HepG2 (cell line): Measurements from ENCODE around the gene LHX5. TPM values are rescaled to one million over a fixed set of nuclear protein-coding genes. Genes with fewer than 3 reads are reported as not detected.

ENCODE experiments used
- DR1 ChIP-seq: sonication (generic); formaldehyde crosslinking; IDR thresholded peaks from 2 replicates; pipeline ENCODE4 v1.8.0; 2021; ENCODE audit warnings: mild to moderate bottlenecking, missing genetic modification reagents, inconsistent platforms
- EEA1 ChIP-seq: sonication (generic); formaldehyde crosslinking; IDR thresholded peaks from 2 replicates; pipeline ENCODE4 v1.5.1; 2020; ENCODE audit warnings: mild to moderate bottlenecking, missing genetic modification reagents, borderline replicate concordance
- ETV5 ChIP-seq: IDR thresholded peaks from 2 replicates; pipeline ENCODE4 v1.6.1; 2018; ENCODE audit warnings: missing biosample characterization, missing genetic modification reagents, inconsistent platforms, borderline replicate concordance
- GTF2F1 ChIP-seq: fragments of 150-350 bp; IDR thresholded peaks from 2 replicates; pipeline ENCODE4 v1.6.1; 2014; ENCODE audit warnings: low read length
- MAF1 ChIP-seq: sonication (generic); formaldehyde crosslinking; IDR thresholded peaks from 2 replicates; pipeline ENCODE4 v1.5.0; 2020; ENCODE audit warnings: missing genetic modification reagents, borderline replicate concordance
- PPARG ChIP-seq: conservative IDR thresholded peaks from 2 replicates; pipeline ENCODE4 v1.6.1; 2016; ENCODE audit warnings: missing biosample characterization, missing genetic modification reagents
- RFXANK ChIP-seq: IDR thresholded peaks from 2 replicates; pipeline ENCODE4 v1.6.1; 2016
- SALL2 ChIP-seq: sonication (generic); formaldehyde crosslinking; IDR thresholded peaks from 2 replicates; pipeline ENCODE4 v1.8.1; 2023; ENCODE audit warnings: mild to moderate bottlenecking, missing genetic modification reagents, inconsistent platforms
- TBX2 ChIP-seq: sonication (generic); formaldehyde crosslinking; IDR thresholded peaks from 2 replicates; pipeline ENCODE4 v1.5.0; 2020; ENCODE audit warnings: missing genetic modification reagents, mild to moderate bottlenecking, borderline replicate concordance
- XBP1 ChIP-seq: sonication (generic); formaldehyde crosslinking; IDR thresholded peaks from 2 replicates; pipeline ENCODE4 v1.5.0; 2020; ENCODE audit warnings: missing genetic modification reagents
- ZBTB3 ChIP-seq: sonication (generic); formaldehyde crosslinking; IDR thresholded peaks from 2 replicates; pipeline ENCODE4 v1.4.0; 2020; ENCODE audit warnings: low read depth, mild to moderate bottlenecking, moderate library complexity, missing genetic modification reagents, borderline replicate concordance
- ZNF232 ChIP-seq: sonication (generic); formaldehyde crosslinking; IDR thresholded peaks from 2 replicates; pipeline ENCODE4 v1.4.0; 2020; ENCODE audit warnings: missing genetic modification reagents, borderline replicate concordance
- ZNF256 ChIP-seq: sonication (generic); formaldehyde crosslinking; conservative IDR thresholded peaks from 2 replicates; pipeline ENCODE4 v1.4.0; 2020; ENCODE audit warnings: missing genetic modification reagents
- ZNF563 ChIP-seq: sonication (generic); formaldehyde crosslinking; IDR thresholded peaks from 2 replicates; pipeline ENCODE4 v1.8.0; 2022; ENCODE audit warnings: mild to moderate bottlenecking, moderate library complexity, missing genetic modification reagents
- ZNF768 ChIP-seq: sonication (generic); formaldehyde crosslinking; IDR thresholded peaks from 2 replicates; pipeline ENCODE4 v1.4.0; 2020; ENCODE audit warnings: missing genetic modification reagents
- ZNF773 ChIP-seq: sonication (generic); formaldehyde crosslinking; IDR thresholded peaks from 2 replicates; pipeline ENCODE4 v1.4.0; 2020; ENCODE audit warnings: missing genetic modification reagents, borderline replicate concordance
- polyA plus RNA-seq, 8 experiments: library from polyadenylated mRNA; depleted of rRNA in 3 of 8; stranded (reverse) in 7 of 8; unstranded in 1 of 8; fragments of >200 nt; fragmentation: Illumina TruSeq in 4 of 8; extraction: Trizol in 4 of 8; gene quantifications; 2 replicates each; pipeline versions ENCODE4 v1.2.1 to v1.2.3, GENCODE V29; 2011 to 2016; ENCODE audit warnings: low read depth in 4 of 8, missing spikeins in 1 of 8, mixed read lengths in 1 of 8; ENCODE audit not compliant: insufficient read depth in 1 of 8
- total RNA-seq, 5 experiments: library from RNA; depleted of rRNA; stranded (reverse); fragments of >200 nt; fragmentation: Illumina TruSeq; extraction: Trizol; gene quantifications; 2 replicates each; pipeline ENCODE4 v1.2.3, GENCODE V29; 2016; ENCODE audit warnings: low read depth in 1 of 5
- TF ChIP-seq, protein P1 (sequence below): sonication (generic); formaldehyde crosslinking; conservative IDR thresholded peaks from 2 replicates; pipeline ENCODE4 v1.4.0; 2020; ENCODE audit warnings: missing genetic modification reagents
- TF ChIP-seq, protein P2 (sequence below): sonication (generic); formaldehyde crosslinking; IDR thresholded peaks from 2 replicates; pipeline ENCODE4 v1.4.0; 2020; ENCODE audit warnings: missing genetic modification reagents, borderline replicate concordance
- TF ChIP-seq, protein P3 (sequence below): fragments of 450-650 bp; IDR thresholded peaks from 2 replicates; pipeline ENCODE4 v1.6.1; 2017
- TF ChIP-seq, protein P4 (sequence below): sonication (generic); formaldehyde crosslinking; conservative IDR thresholded peaks from 2 replicates; pipeline ENCODE4 v1.8.0; 2022; ENCODE audit warnings: low read depth, missing genetic modification reagents

Gene LHX5
- total and polyA plus RNA-seq, 2 of the 13 experiments (the other 11 are each of a cell fraction or from before 2014, with no cell fraction given): not detected

DNA sequence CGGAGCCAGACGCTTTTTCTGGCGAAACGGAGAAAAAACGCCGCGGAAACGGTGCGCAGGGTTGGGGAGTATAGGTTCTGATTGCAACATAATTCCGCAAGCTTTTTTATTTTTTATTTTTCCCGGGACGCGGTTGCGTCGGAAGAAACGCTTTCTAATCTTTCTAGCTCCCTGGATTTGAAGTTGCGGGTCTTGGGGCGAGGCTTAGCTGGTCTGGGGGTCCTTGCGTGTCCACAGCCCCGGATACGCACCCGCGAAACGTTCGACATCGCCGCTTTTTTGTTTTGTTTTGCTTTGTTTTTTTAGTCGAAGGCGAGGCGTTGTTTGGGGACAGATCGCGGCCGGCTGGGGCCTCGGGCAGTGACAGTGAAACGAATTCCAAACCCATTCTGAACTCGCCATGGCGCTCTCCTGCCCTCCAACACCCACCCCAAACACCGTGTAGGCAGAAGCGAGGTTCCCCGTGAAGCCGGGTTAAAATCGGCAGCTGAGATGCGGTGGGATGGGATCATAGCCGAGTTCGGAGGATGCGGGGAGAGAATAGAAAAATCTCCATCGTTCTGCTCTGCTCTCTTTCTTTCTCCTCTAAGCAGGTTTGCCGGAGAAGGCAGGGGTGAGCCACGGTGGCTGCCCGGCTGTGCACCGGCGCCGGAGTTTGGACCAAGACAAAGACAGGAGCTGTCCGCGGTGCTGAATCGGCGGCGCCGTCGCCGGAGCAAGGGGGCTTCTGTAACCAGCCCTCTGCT, 8.1 kb upstream of the LHX5 start (continued):
- TF ChIP-seq, protein P1, sequence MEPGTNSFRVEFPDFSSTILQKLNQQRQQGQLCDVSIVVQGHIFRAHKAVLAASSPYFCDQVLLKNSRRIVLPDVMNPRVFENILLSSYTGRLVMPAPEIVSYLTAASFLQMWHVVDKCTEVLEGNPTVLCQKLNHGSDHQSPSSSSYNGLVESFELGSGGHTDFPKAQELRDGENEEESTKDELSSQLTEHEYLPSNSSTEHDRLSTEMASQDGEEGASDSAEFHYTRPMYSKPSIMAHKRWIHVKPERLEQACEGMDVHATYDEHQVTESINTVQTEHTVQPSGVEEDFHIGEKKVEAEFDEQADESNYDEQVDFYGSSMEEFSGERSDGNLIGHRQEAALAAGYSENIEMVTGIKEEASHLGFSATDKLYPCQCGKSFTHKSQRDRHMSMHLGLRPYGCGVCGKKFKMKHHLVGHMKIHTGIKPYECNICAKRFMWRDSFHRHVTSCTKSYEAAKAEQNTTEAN (CRISPR knock-in tag): peak; percentile 73; the same call in 1 of the 2 replicates
- TF ChIP-seq ZBTB3 (CRISPR knock-in tag) (no peak), ZNF773 (CRISPR knock-in tag) (peak; percentile 95), MAF1 (no peak), SALL2 (CRISPR knock-in tag) (0 out of 2 replicates have a peak, but pooled peaks have one; percentile 57), ZNF563 (CRISPR knock-in tag) (peak; percentile 79), PPARG (CRISPR knock-in tag) (0 out of 2 replicates have a peak, but pooled peaks have one; percentile 41), ZNF232 (CRISPR knock-in tag) (peak; percentile 86; the same call in 1 of the 2 replicates), ETV5 (CRISPR knock-in tag) (peak; percentile 22; the same call in 1 of the 2 replicates), TBX2 (no peak), GTF2F1 (no peak), EEA1 (CRISPR knock-in tag) (no peak), RFXANK (CRISPR knock-in tag) (no peak), ZNF256 (CRISPR knock-in tag) (peak; percentile 82), DR1 (CRISPR knock-in tag) (no peak), ZNF768 (CRISPR knock-in tag) (0 out of 2 replicates have a peak, but pooled peaks have one; percentile 52), XBP1 (CRISPR knock-in tag) (peak; percentile 87)
- TF ChIP-seq, protein P2, sequence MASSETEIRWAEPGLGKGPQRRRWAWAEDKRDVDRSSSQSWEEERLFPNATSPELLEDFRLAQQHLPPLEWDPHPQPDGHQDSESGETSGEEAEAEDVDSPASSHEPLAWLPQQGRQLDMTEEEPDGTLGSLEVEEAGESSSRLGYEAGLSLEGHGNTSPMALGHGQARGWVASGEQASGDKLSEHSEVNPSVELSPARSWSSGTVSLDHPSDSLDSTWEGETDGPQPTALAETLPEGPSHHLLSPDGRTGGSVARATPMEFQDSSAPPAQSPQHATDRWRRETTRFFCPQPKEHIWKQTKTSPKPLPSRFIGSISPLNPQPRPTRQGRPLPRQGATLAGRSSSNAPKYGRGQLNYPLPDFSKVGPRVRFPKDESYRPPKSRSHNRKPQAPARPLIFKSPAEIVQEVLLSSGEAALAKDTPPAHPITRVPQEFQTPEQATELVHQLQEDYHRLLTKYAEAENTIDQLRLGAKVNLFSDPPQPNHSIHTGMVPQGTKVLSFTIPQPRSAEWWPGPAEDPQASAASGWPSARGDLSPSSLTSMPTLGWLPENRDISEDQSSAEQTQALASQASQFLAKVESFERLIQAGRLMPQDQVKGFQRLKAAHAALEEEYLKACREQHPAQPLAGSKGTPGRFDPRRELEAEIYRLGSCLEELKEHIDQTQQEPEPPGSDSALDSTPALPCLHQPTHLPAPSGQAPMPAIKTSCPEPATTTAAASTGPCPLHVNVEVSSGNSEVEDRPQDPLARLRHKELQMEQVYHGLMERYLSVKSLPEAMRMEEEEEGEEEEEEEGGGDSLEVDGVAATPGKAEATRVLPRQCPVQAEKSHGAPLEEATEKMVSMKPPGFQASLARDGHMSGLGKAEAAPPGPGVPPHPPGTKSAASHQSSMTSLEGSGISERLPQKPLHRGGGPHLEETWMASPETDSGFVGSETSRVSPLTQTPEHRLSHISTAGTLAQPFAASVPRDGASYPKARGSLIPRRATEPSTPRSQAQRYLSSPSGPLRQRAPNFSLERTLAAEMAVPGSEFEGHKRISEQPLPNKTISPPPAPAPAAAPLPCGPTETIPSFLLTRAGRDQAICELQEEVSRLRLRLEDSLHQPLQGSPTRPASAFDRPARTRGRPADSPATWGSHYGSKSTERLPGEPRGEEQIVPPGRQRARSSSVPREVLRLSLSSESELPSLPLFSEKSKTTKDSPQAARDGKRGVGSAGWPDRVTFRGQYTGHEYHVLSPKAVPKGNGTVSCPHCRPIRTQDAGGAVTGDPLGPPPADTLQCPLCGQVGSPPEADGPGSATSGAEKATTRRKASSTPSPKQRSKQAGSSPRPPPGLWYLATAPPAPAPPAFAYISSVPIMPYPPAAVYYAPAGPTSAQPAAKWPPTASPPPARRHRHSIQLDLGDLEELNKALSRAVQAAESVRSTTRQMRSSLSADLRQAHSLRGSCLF (CRISPR knock-in tag): peak; percentile 84; the same call in 1 of the 2 replicates
- TF ChIP-seq, protein P3, sequence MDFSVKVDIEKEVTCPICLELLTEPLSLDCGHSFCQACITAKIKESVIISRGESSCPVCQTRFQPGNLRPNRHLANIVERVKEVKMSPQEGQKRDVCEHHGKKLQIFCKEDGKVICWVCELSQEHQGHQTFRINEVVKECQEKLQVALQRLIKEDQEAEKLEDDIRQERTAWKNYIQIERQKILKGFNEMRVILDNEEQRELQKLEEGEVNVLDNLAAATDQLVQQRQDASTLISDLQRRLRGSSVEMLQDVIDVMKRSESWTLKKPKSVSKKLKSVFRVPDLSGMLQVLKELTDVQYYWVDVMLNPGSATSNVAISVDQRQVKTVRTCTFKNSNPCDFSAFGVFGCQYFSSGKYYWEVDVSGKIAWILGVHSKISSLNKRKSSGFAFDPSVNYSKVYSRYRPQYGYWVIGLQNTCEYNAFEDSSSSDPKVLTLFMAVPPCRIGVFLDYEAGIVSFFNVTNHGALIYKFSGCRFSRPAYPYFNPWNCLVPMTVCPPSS: no peak
- TF ChIP-seq, protein P4, sequence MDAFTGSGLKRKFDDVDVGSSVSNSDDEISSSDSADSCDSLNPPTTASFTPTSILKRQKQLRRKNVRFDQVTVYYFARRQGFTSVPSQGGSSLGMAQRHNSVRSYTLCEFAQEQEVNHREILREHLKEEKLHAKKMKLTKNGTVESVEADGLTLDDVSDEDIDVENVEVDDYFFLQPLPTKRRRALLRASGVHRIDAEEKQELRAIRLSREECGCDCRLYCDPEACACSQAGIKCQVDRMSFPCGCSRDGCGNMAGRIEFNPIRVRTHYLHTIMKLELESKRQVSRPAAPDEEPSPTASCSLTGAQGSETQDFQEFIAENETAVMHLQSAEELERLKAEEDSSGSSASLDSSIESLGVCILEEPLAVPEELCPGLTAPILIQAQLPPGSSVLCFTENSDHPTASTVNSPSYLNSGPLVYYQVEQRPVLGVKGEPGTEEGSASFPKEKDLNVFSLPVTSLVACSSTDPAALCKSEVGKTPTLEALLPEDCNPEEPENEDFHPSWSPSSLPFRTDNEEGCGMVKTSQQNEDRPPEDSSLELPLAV (CRISPR knock-in tag): no peak
